Measurements from ENCODE around the gene UPK1B.

DNA sequence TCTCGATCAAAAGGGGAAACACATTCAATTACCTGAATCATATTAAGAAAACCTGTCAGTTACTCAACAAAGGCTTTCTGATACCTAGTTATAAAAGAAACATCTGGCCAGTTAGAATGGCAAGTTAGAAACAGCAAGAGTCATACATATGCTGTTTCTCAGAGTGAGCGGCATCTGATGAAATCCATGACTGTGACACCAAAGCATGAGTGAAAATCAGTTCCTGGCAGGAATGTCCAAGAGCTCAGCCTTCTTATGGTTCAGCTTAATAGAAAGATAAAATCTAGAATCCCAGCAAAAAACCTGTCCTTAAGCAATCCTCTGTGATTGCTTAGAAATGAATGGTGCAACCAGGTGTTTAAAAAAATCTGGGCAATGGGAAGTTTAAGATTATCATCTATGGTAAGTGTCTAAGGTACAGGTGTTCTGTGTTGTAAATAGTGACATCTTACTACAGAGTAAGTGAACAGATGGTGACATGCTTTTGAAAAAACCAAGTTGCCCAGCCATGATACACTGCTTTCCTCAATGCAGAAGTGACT, 48.5 kb downstream of the UPK1B start:
- TF ChIP-seq EZH2 (IDR thresholded peaks at IDR 0.05) (no peak), POLR2AphosphoS5 (IDR thresholded peaks at IDR 0.05; ENCODE audit: borderline replicate concordance, low read depth, low read length) (no peak)
